Measurements from ENCODE around the gene LRCH1. TPM values are rescaled to one million over a fixed set of nuclear protein-coding genes. Genes with fewer than 3 reads are reported as not detected.

LRCH1 gene
- total and polyA plus RNA-seq, 11 donors: 4.5 to 20.1 (median 12.5) TPM

GRCh38 chr13:46686171-46686570, 133.2 kb downstream of the LRCH1 start:
- H3K4me3 ChIP-seq: no peak overlapping the region

GRCh38 chr13:46687810-46688209, 134.8 kb downstream of the LRCH1 start:
- peak overlapping the region in 1 of 12 donors; percentile 61 for H3K27ac ChIP-seq
- no peaks in the 10 kb centered on the region for H3K9me3 ChIP-seq
- DNase-seq: peak in 1 of 5 donors; percentile 32
- ATAC-seq: peak in 3 of 4 donors; percentile 81 to 88 (median 86)
- H3K27me3 ChIP-seq: no peaks in the 10 kb centered on the region
- intact Hi-C loops (cut with DNase I): loop anchor here in 6 of 10 donors (5.0 to 10.0 kb wide), 2 partner anchors 133 to 136 kb away; partner anchors contain the start of gene LRCH1 (in 6 of the 6)
- TF ChIP-seq POLR2A (IDR thresholded peaks at IDR 0.05) (no peak), CTCF (IDR thresholded peaks at IDR 0.05) (no peak)
- H3K4me3 ChIP-seq: no peak overlapping the region
- peaks cover 0 to 21% (median 10%) of the 10 kb centered on the region in 9 donors for H3K36me3 ChIP-seq
- peaks cover 4 to 54% (median 29%) of the 10 kb centered on the region in 12 donors for H3K4me1 ChIP-seq
- 16 to 40% (median 25%) methylated on average over 1 of the region's 1 CpG for WGBS, 4 donors

More at GRCh38 chr13:46686171-46686570, 133.2 kb downstream of the LRCH1 start:
- Histone ChIP-seq H3K9me3 (no peaks in the 10 kb centered on the region), H3K27ac (peak overlapping the region in 2 of 12 donors; percentile 1 to 61), H3K36me3 (peaks cover 0 to 17% (median 11%) of the 10 kb centered on the region in 9 donors), H3K27me3 (no peaks in the 10 kb centered on the region), H3K4me1 (peaks cover 4 to 51% (median 30%) of the 10 kb centered on the region in 12 donors)
- WGBS, 4 donors: 84 to 97% (median 90%) methylated on average over 4 of the region's 4 CpGs
- DNase-seq: no peak
- no peak for ATAC-seq
- TF ChIP-seq POLR2A (IDR thresholded peaks at IDR 0.05): no peak
- no peak for TF ChIP-seq CTCF (IDR thresholded peaks at IDR 0.05)
- intact Hi-C loops (cut with DNase I): loop anchor here in 6 of 10 donors (5.0 to 10.0 kb wide), 2 partner anchors 131 to 134 kb away; partner anchors contain the start of gene LRCH1 (in 6 of the 6)

- H3K4me3 ChIP-seq: no peak overlapping the region
- H3K27me3 ChIP-seq: no peaks in the 10 kb centered on the region
- no peak overlapping the region for H3K27ac ChIP-seq
- TF ChIP-seq POLR2A (IDR thresholded peaks at IDR 0.05) (no peak), CTCF (IDR thresholded peaks at IDR 0.05) (no peak)
- intact Hi-C loops (cut with DNase I): loop anchor here in 6 of 10 donors (5.0 to 10.0 kb wide), 2 partner anchors 134 to 136 kb away; partner anchors contain the start of gene LRCH1 (in 6 of the 6)
- no peak for ATAC-seq
- H3K36me3 ChIP-seq: peaks cover 0 to 22% (median 14%) of the 10 kb centered on the region in 9 donors
- H3K9me3 ChIP-seq: no peaks in the 10 kb centered on the region
- WGBS, 4 donors: 86 to 91% (median 88%) methylated on average over 1 of the region's 1 CpG
- peaks cover 4 to 54% (median 29%) of the 10 kb centered on the region in 12 donors for H3K4me1 ChIP-seq
- no peak for DNase-seq
Measured at GRCh38 chr13:46688306-46688705, 135.3 kb downstream of the LRCH1 start.

GRCh38 chr13:46698014-46698413, 145.0 kb downstream of the LRCH1 start:
- peaks cover 0 to 22% (median 15%) of the 10 kb centered on the region in 12 donors for H3K4me1 ChIP-seq
- TF ChIP-seq CTCF (IDR thresholded peaks at IDR 0.05) (no peak), POLR2A (IDR thresholded peaks at IDR 0.05) (no peak)
- H3K36me3 ChIP-seq: peaks cover 0 to 93% (median 68%) of the 10 kb centered on the region in 9 donors
- no peak overlapping the region for H3K4me3 ChIP-seq
- WGBS, 4 donors: 39 to 57% (median 50%) methylated on average over 3 of the region's 3 CpGs
- peak overlapping the region in 4 of 12 donors; percentile 18 to 52 (median 38) for H3K27ac ChIP-seq
- intact Hi-C loops (cut with DNase I): loop anchor here in 4 of 10 donors (5.0 kb wide), 1 partner anchor 146 kb away; the partner anchor contains the start of gene LRCH1 (in 4 of the 4)
- no peaks in the 10 kb centered on the region for H3K9me3 ChIP-seq
- DNase-seq (peak in 4 of 5 donors; percentile 63 to 85 (median 68)), ATAC-seq (peak; percentile 66 to 79 (median 73))
- H3K27me3 ChIP-seq: no peaks in the 10 kb centered on the region
